GM18861 (cell line): ENCODE results near the gene ABCF3.

ENCODE experiments used
- ATAC-seq: cut with Tn5 transposase; IDR thresholded peaks from one replicate; pipeline ENCODE4 v1.9.1; 2021; ENCODE audit not compliant: unreplicated experiment

Gene ABCF3

DNA sequence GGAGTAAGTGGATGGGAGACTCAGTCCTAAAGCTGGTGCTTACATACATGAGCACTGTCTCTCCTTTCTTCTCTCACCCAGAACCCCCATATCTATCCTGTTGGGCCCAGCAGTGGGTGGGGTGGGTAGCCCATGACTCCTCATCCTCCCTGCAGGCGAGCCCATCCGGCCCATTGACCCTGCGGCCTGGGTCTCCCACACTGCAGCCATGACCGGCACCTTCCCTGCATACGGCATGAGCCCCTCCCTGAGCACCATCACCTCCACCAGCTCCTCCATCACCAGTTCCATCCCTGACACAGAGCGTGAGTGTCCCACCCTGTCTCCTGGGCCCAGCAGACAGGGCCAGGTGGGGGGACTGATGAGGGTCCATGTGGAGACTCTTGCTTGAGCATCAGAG lies 19.3 kb upstream of the ABCF3 start:
- ATAC-seq, result no peak

DNA sequence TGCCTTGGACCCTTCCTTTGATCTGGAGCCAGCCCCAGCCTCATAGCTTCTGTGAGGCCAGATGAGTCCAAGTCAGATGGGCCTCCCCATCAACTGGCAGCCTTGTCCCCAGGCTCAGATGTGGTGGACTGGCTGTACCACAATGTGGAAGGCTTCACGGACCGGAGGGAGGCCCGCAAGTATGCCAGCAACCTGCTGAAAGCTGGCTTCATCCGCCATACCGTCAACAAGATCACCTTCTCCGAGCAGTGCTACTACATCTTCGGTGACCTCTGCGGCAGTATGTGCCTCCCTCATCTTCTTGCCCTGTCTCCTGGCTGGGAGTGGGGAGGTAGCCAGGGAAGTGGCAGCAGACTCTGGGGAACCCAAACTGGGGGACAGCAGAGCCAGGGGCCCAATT lies 18.2 kb upstream of the ABCF3 start:
- ATAC-seq, result no peak

DNA sequence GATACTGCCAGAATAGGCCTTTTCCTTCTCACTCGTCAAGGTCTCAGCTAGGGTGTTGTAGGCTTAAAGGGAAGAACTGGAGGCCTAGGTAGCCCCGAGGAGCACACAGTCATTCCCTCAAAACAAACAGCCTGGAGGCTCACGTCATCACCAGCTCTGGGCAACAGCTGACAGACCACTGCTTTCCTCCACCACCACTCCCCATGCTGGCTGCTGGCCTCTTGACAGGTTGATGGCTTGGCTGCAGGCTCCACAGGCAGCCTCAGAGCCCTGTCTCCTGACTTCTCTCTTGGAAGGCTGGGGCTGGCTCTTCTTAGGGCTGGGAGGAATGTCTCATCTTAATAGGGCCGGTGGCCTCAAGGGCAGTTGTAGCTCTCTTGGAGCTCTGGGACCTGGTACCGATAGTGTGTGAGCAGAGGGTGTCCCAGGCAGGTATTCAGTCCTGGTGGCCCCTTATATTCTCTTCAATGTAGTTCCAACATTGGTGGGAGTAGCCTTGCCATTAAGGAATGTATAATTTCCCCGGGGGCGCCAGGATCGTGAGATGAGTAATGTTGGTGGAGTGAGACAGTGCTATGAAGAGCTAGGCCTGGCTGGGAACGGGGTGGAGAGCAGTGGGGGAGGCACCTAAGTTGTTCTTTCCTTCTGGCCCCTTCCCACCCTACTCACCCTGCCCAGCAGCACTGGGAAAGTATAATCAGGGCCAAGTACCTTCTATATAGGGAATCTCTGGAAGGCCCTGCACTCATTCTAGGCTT lies 17.5 kb upstream of the ABCF3 start:
- no peak for ATAC-seq

DNA sequence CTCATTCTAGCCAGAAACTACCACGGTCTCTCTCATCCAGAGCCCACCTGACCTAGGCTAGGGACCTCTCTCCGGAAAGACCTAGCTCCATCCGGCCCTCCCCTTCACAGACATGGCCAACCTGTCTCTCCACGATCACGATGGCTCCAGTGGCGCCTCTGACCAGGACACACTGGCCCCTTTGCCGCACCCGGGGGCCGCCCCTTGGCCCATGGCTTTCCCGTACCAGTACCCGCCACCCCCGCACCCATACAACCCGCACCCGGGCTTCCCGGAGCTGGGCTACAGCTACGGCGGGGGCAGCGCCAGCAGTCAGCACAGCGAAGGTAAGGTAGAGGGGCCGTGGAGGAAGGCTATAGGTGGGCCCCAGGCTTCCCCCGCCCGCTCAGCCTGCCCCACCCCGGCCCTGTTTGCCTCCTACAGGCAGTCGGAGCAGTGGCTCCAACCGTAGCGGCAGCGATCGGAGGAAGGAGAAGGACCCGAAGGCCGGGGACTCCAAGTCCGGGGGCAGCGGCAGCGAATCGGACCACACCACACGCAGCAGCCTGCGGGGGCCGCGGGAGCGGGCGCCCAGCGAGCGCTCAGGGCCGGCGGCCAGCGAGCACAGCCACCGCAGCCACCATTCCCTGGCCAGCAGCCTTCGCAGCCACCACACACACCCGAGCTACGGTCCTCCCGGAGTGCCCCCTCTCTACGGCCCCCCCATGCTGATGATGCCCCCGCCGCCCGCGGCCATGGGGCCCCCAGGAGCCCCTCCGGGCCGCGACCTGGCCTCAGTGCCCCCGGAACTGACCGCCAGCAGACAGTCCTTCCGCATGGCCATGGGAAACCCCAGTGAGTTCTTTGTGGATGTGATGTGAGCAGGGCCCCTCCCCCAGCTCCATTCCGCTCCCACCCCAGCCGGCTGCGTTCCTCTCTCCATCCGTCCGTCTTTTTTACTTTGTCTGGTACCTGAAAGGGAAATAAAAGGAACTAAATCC lies 15.8 kb upstream of the ABCF3 start:
- ATAC-seq, result no peak

DNA sequence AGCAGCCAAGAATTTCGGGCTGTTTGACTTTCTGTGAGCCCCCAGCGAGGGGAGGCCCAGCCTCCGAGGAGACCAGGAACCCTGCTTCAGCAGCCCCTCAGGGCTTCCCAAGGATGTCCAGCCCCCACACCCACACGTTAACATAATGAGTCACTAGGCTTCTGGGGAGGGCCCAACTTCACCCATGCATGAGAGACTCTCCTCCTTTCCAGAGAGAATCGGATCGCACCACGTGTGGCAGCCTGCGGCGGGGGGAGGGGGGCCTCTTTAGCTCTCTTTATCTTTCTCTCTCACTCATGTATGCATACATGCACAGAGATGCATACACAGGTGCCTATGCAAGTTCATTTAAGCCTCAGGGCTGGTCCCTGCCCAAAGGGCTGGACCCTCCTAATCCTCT lies 14.4 kb upstream of the ABCF3 start:
- ATAC-seq, result no peak

DNA sequence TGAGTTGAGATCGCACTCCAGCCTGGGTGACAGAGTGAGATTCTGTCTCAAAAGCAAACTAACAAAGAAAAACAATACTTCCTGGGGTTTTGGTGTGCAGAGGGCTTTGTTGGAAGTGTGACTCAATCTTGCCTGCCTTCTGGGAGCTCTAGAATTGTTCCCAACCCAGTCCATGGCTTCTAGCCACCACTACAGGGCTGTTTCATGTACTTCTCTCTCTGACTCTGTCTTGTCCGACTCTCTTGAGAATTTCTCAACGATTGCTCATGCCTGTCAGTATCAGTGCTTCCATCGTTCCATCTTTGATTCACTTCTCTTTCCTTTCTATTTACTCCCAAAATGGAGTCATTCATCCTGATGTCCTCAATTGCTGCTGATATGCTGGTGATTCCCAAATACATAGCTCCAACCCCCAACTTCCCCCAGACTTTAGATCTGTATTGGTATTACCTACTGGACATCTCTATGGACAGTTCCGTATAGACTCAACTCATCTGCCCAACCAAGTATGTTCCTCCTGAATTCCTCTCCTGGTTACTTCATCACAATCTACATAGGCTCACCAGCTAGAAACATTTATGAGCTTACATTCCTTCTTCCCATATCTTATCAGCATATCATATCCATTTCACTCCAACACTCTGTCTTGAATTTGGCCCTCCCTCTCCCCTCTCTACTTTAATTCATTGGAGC lies 13.2 kb upstream of the ABCF3 start:
- ATAC-seq, result no peak

DNA sequence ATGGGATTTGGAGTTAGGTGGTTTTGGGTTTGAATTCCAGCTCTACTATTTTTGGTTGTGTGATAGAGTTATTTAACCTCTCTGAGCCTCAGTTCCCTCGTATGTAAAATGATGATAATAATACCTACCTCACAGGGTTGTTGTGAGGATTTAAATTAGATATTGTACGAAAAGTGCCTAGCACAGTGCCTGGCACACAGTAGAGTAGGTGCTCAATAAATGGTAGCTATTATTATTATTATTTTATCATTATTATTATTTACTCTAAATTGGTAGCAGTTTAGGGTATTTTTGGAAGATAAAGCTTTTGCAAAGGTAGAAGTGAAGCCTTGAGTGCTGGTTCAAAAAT lies 12.7 kb upstream of the ABCF3 start:
- no peak for ATAC-seq

DNA sequence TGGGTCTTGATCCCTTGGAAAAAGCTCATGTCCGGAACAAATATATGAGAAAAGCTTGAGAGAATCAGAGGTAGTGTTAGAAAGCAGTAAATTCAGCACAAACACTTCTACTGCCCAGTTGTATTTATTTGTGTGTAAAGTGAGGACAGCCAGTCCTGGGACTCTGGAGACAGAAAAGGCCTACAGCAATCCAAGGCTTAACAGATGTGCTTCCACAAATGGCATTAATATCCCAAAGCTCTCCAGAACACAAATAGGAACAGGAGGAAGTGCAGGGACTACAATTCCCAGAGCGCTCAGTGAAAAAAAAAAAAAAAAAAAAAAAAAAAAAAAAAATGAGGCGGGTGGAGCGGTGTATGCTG lies 11.7 kb upstream of the ABCF3 start:
- ATAC-seq, result no peak

DNA sequence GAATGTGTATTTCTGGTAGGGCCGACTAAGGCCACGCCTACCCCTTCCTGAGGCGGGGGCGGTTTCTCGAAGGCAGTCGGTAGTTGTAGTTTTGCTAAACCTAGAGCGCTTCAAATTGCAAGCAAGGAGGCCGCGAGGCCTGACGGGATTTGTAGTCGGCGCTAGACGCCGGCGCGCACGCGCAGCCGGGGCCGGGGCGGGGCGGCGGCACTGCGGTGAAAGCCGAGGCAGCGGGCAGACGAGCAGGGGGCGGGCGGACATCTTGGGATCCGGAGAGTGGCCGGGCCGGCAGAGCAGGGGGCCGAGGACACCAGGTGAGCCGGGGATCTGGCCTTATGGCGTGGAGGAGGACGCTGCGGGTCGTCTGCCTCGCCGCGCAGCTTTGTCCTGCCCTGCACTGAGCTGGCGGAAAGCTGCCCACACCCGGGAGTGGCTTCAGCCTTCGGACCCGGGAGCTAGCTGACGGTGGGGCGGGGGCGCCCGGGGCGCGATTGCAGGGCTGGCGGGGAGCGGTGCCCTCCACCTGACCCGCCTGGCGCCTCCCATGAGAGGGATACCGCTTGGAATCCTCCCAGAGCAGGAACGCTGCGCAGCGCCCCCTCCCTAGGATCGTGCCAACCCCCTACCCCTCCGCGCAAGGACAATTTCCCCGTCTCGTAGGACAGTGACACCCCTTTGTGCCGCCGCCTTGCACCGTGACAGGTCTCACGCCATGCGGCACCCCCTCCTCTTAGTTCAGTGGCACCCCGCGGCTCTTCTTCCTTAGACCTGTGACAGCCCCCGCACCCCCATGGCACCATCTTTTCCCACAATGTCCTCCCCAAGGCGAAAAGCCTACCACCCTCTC lies 11.1 kb upstream of the ABCF3 start, which contains the start of gene AP2M1:
Gene AP2M1 (plus strand): TSS at position 210 of the 847 bp plus-strand sequence. CDS start 2,139 bp downstream, outside the sequence.
- ATAC-seq, result peak; percentile 97

DNA sequence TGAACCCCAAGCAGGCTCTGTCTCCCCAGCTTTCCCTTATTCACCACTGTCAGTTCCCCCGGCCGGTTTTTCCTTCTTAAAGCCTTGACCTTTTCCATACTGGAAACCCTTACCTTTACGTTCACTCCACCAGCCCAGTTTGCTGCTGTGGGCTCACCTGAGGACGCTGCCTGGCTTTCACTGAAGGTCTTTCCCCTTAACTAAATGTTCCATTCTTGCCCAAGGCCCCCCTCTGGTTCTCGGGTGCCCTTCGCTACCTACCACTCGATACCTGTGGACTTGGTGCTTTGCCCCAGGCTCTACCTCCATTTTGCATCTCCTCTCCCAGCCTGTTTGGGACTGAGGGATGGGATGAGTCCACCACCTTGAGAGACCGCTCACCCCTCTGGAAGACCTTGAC lies 10.5 kb upstream of the ABCF3 start:
- no peak for ATAC-seq

DNA sequence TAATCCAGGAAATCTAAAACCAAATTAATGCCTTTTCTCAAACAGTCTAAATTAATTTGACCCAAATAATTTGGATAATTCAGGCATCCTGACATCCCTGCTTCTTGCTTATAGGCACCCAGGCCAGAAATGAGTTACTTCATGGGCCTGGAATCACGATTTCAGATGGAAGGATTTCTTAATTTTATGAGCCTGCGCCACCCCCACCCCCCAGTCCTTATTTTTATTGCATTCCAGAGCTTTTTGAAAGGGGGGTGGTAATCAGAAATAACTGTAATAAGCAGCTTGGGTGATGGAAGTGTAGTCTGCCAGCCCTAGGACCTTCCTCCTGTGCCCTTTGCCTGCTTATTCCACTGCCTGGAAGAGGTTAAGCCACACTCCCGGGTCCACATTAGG lies 10.0 kb upstream of the ABCF3 start:
- no peak for ATAC-seq

DNA sequence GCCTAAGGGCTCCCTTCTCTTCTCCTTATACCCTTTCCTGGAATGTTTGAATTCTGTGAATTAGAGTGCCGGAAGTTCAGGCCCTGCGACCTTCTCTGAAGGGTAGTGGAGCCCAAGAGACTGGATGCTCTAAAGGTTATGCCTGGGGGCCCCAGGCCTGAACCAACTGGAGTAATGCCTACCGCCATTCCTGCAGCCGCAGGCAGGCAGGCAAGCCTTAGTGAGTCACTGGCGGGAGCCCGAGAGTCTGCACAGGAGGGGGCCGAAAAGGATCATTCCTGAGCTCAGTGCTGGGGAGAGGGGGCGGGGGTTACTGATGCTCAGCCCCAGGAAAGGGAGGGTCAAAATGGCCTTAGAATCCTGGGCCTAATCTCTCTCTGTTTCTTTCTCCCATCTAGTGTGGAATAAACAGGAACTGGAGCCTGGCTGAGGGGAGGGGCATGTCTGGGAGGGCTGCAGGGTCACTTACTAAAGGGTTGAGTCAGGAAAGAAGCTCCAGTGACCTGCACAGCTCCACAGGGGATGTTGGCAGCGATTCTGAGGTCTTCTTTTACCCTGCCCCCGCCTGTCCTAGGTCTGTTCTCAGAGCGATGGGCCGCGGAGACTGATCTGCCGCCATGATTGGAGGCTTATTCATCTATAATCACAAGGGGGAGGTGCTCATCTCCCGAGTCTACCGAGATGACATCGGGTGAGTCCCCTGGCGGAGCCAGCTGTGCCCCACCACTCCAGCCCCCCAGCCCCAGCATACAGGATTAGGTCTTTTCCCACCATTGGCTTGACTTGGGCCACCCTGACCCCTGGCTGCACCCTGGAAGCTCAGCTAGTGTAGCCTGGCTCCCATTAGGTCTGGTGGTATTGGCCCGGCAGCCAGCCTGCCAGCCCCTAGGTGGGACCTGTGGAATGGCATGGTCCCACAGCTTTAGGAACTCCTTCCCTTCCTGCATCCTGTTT lies 9.3 kb upstream of the ABCF3 start:
- ATAC-seq, result no peak

DNA sequence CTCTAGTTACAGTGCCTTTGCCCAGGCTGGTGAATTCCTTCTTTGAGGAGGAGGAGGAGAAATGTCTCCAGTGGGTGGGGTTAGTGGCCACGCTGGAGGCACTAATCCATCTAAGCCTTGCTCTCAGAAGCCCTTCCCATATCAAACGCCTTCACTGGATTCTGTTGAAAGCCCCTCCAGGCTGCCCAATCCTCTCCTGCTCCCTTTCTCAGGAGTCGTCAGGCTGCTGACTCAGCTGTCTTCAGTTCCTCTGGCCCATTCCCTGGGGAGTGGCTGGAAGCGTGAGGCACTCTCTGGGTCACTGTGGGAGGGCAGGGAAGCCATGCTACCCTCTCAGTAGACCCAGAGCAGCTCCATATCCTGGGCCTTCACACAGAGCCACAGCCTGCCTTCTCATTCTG lies 8.7 kb upstream of the ABCF3 start:
- no peak for ATAC-seq

DNA sequence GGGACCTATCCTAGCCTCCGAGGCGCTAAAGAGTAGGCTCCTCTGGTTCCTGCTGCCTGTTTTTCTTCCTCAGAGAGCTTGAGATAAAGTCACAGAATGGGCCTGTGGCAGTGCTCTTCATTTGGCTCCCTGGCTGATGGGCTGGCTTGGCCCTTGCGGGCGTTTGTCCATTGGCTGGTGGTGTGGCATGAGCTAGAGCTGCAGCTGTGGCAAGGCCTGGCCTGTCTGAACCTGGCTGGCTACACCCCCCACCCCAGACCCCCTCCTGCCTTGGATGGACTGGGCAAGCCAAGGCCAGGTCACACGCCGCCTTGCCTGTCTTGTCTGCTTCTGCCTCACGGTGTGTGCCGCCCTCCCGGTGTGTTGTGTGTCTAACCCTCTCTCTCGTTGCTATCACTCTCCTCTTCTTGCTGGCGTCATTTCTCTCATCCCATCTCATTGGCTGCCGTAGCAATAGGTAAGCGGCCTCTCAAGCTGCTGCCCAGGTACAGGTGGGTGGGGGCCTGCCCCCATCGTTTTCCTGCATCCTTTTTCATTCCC lies 8.2 kb upstream of the ABCF3 start:
- no peak for ATAC-seq

DNA sequence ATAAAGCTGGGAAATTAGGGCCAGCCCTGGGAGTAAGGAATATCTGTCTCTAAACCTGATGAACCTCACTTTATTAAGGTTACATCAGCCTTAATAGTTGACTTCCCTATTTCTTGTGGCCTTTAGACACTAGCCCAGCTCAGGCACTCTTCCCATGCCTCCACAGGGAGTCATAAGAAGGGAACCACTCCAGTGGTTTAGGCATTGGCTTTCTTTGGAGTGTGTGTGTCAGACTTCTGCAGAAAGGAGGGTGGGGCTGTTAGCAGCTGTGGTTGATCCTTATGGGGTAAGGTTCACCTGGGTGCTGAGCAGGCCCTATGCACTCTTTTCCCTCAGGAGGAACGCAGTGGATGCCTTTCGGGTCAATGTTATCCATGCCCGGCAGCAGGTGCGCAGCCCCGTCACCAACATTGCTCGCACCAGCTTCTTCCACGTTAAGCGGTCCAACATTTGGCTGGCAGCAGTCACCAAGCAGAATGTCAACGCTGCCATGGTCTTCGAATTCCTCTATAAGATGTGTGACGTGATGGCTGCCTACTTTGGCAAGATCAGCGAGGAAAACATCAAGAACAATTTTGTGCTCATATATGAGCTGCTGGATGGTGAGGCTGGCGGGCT lies 7.4 kb upstream of the ABCF3 start:
- ATAC-seq, result no peak

DNA sequence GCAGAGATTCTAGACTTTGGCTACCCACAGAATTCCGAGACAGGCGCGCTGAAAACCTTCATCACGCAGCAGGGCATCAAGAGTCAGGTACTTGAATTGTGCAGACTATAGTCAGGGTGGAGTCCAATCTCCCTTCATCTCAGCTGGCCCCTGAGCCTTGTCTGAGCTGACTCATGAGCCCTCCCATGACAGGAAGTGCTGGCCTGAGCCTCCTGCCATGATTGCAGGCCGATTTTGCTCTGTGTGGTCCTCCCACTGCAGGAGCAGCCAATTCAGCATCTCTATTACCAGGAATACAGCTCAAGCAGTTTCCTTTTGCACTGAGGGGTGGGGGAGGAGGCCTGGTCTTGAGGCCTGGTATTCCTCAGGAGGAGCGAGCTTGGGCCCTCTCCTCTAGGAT lies 5.8 kb upstream of the ABCF3 start:
- no peak for ATAC-seq

DNA sequence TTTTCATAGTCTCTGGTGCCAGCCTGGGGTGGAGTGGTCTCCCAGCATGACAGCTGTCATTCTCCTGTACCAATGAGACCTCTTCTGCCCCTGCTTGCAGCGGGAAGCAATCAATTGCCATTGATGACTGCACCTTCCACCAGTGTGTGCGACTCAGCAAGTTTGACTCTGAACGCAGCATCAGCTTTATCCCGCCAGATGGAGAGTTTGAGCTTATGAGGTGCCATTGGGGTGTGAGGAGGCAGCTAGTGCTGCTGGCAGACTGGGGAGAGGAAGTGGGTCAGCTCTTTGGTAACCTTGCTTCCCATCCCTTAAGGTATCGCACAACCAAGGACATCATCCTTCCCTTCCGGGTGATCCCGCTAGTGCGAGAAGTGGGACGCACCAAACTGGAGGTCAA lies 4.4 kb upstream of the ABCF3 start:
- ATAC-seq, result no peak

DNA sequence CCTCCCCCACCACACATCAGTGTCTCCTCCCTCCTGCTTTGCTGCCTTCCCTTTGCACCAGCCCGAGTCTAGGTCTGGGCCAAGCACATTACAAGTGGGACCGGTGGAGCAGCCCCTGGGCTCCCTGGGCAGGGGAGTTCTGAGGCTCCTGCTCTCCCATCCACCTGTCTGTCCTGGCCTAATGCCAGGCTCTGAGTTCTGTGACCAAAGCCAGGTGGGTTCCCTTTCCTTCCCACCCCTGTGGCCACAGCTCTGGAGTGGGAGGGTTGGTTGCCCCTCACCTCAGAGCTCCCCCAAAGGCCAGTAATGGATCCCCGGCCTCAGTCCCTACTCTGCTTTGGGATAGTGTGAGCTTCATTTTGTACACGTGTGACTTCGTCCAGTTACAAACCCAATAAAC lies 2.3 kb upstream of the ABCF3 start:
- no peak for ATAC-seq
